GM18909 (cell line): ENCODE results near the gene EPB41L1.

Source experiments
- ATAC-seq: cut with Tn5 transposase; IDR thresholded peaks from one replicate; pipeline ENCODE4 v1.9.1; 2021; ENCODE audit warnings: mild to moderate bottlenecking; ENCODE audit not compliant: unreplicated experiment, poor library complexity

EPB41L1 gene

DNA sequence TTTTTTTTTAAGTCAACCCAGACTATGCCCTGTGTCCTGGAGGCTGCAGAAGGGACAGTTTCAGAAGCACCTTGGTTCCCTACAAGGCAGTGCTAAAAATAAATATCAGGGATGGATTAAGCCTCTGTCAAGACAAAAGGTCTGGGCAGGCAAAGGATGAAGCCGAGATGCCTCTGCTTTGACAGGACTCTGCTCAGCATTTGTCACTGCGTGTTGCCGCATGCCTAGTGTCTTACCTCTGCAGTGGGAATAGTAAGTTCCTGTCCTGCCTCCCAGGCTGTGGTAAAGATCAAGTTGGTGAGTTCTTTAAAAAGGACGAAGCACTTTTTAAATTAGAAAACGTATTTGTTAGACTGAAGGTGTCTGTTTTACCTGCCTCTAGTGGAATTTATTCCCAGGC, 96.9 kb downstream of the EPB41L1 start:
- no peak for ATAC-seq

DNA sequence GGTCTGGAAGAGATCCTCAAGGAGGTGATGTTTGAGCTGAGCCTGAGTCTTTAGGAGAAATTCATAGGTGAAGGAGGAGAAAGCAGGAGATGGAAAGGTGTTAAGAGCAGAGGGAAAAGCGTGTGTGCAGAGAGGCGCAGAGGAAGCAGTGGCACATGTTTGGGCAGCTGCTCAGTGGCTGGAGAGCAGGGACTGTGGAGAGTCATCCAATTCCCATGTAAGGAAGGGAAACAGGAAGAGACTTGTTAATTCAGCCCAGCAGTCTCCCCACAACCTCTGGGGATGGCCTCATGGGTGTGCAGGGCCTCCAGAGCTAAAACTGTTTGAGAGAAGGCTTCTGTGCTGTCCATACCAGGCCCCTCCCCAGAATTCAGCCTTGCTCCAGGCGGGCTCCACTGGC, 98.0 kb downstream of the EPB41L1 start:
- ATAC-seq, result no peak

GRCh38 chr20:36253036-36253435, 98.5 kb downstream of the EPB41L1 start:
- no peak for ATAC-seq

GRCh38 chr20:36254076-36254475, 99.5 kb downstream of the EPB41L1 start:
- no peak for ATAC-seq

- no peak for ATAC-seq
These were observed 100.9 kb downstream of the EPB41L1 start for GRCh38 chr20:36255445-36255844.

DNA sequence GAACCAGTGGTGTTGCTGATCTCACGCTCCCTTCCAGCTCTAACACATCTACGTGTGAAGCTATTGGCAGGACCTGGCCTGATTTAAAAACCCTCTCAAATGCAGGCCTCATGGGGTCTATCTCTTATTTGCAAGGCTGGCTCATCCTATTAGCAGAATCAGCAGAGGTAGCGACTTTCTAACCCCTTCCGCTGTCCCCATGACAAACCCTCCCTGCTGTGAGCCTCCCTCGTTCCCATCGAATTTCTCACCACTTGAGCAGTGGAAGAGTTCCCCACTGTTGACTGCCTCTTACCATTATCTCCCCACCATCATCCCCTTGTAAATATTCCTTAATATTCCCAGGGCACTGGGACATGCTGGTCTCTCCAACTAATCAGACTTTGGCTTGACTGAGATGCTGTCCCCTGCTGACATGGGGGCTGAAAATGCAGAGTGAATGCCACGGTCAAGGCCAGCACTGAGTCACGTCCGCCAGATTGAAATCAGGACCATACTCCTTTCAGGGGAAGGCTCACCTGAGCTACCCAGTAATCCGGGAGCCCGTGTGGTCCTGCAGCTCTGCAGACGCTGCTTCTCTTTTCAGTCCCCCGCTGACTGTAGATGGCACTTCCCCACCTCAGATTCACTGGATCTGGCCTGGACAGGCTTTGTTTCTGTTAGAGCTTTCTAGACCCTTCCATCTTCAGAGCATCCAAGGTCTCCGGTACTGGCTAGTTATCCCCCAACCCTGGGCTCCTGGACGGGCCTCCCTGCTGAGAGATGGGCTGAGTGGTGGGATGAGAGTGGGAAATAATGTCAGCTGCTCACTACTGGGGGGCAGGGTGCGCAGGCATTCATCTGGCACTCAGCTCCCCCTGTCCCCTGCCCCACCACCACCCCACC, 104.9 kb downstream of the EPB41L1 start:
- ATAC-seq, result no peak

DNA sequence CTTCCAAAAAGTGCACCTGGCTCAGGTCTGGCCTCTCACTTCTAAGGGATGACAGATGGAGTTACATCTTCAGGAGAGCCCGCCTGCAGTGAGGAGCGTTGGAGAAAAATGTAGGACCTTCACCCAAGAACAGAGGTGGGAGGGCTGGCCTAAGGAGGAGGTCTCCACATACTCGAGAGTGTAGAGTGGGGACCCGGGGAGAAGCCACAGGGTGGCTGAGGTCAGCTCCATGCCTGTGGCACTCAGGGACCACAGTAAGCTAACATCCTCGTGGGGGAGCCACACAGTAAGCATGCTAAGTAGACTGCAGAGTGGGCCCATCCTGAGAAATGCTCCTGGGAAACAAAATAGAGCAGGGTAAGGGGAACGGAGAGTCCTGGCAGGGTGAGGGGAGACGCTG, 105.8 kb downstream of the EPB41L1 start:
- ATAC-seq, result no peak

DNA sequence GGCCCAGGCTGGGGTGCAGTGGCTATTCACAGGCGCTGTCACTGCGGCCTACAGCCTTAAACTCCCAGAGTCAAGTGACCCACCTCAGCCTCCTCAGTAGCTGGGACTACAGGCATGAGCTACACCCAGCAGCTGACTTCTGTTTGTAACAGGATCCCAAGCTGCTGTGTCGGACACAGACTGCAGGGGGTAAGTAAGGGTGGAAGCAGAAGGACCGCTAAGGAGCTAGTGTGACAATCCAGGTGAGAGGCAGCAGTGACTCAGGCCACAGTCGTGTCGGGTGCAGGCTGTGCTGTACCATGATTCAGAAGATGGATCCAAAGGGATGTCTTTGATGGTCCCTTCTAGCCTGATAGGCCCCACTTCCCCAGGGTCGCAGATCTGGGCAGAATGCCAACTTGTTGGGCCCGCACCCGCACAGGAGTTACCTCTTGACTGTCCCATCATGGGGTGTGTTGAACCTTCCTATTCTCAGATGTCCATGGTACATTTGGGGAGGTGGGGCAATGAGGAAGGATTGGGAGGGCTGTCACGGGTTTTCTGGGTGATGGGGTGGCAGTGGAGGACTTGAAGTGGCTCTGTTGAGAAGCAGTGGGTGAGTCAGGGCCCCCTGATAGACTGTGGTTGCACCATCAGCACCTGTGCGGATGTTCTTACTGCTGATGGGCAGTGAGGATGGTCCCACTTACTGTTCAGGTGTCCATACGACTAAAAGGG, 107.0 kb downstream of the EPB41L1 start:
- no peak for ATAC-seq

DNA sequence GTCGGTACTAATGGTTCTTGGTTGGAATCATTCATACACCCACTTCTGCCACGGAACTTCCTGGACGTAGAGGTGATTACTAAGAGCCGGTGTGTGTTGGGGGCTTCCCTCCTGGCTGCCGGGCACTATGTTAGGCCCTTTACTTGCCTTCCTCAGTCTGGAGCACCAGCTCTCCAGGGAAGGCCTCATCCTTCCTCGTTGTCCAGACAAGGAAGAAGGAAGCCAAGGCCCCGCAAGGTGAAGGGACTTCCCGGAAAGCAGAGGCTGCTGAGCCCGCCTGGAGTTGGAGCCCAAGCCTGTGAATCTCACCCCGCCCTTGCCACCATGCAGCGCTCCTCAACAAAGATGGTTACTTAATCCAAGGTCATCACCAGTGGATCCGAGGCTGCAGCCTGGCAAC, 107.9 kb downstream of the EPB41L1 start:
- ATAC-seq, result no peak

DNA sequence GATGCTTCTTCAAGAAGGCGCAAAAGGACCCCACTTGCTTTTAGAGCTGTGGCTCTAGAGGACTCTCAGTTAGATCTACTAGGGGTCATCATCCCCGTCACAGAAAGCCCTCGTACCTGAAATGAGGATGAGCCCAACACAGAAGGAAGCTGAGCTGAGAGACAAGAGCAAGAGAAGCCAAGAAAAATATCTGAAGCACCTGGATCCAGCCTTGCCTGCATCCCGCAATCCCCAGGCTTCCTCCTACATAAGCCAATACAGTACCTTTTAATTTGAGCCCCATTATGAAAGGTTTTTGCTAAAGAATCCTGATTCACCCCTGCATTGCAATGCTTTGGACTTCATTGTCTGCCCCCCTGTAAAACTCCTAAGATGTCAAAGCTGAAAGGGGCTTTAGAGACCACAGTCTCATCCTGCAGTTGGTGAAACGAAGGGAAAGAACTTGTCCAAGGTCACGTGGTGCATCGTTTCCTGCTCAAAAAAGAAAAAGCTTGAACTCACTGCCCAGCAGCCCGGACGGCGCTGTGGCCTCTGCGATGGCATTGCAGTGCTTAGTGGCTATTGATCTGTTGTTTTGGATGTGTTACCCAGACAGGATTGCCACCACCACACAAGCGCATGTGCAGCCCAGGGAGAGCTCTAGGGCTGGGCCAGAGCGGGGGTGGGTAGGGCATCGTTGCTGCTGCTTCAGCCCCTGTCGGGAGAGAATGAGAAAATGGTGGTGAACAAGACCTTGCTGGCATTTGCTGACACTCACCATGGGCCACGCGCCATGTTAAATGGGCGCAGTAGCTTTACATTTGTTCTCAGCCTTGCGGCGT, 110.1 kb downstream of the EPB41L1 start:
- no peak for ATAC-seq

DNA sequence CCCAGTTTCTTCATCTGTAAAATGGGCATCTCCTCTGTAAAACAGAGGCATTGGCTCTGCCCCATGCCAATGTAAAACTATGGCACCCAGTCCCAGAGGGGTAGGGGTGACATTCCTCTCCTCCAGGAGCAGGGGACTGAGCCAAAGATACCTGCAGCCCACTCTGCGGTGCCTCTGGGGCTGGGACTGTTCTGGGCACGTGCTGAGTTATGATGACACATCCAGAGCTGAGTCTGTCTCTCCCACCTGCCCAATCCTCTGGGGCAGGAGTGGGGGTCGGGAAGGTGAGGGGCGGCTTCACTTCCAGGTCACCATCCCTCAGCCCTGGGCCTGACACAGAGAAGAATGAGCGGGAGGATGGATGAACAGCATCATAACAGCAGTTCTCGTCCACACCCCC, 111.6 kb downstream of the EPB41L1 start:
- no peak for ATAC-seq

DNA sequence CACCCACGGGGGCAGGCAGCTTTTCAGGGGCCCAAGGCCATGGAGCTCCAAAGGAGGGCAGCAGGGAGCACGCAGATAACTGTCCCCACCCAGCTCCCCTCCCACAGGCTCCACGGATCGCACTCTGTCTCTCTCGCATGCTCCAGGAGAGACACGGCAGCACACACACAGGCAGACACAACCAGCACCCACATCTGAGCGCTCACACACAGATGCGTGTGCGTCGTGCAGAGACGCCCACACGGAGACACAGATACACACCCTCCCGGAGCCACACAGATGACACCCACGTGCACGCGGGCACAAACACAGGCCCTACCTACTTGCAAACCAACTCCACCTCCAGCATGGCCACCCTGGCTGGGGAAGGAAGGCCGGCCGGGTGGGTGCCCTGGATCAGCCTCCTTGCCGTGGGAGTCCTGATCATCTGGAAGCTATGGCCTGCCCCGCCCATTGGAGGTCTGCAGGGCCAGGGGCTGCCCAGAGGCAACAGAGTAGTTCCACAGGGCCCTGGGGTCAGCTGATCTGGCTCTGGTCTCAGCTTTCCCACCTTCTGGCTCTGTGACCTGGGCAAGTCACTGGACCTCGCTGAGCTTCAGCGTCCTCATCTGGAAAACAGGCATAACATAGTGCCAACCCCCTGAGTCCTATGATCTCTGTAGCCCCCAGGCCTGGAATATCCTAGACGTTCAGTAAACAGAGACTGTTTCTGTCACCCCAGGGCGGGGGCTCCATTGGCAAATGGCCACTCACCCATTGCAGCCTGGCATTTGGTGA, 113.3 kb downstream of the EPB41L1 start:
- no peak for ATAC-seq

DNA sequence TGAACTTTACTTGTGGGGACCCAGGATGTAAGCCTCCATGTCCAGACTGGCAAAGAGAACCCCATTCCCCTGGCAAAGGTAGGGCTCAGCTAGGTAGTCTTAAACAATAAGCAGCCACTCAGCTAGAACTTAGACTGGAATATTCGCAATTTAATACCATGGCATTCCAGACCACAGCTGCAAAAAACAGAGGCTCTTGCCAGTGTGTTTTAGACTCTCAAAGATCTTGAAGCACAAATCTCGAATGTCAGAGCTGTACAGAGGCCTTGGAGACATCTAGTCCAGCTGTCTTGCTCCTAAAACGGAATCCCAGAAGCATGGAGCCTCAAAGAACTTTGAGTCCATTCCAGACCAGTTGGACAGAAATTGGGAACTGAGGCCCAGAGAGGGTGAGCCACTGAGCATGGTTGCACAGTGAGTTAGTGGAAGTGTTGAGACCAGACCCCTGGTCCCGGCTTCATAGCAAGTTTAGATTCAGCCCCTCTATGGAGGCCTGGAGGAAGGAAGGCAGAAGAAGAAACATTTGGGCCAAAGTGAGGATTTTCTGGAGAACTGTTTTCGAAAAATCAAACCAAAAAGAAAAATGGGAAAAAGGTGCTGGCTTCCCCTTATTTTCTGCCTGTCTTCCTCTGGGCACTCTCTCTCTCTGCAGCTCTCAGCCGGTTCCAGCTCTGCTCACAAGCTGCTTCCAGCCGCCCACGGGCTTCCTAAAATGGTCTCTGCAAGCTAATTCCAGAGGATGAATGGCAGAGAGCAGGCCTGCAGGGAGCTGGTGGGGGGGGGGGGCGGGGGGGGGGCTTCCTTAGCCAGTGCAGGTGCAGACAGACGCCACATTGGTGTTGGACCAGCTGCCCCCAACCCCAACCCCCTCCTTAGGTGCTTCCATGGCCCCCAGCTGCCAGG, 114.2 kb downstream of the EPB41L1 start:
- no peak for ATAC-seq

- ATAC-seq, result no peak
These were observed 115.0 kb downstream of the EPB41L1 start for GRCh38 chr20:36269507-36269906.

DNA sequence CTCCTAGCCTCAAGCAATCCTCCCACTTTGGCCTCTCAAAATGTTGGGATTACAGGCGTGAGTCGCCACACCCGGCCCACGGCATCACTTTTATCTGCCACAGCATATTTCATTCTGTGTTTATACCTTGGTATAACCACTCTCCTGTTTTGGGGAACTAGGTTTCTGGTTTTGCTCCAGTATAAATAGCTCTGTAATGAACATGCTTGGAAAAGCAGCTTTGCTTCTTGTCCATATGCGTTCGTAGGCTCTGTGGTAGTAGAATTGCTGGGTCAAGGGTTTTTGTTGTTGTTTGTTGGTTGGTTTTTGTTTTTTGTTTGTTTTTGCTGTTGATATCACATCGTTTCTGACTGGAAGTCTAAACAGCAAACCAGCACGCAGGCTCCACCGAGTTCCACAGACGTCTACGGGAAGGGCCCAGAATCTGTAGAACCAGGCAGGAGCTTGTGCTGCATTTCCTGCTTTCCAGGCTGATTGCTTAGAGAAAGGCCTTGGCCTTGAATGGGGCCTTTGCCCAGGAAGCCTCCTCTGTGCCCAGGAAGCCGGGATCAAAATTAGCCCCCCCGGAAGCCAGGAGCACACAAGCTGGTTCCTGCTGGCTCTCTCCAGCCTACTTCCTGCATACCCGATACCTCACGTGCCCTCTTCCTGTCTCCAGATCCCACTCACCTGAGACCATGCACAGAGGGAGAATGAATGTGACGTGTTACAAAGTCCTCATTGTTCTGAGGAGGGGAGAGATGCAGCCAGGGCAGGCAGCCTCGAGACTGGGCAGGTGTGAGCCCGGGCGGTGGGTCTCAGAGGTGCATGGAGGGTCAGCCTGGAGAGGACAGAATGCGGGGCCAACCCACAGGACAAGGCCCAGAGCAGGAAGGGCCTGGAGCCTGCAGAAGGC, 116.5 kb downstream of the EPB41L1 start:
- no peak for ATAC-seq

DNA sequence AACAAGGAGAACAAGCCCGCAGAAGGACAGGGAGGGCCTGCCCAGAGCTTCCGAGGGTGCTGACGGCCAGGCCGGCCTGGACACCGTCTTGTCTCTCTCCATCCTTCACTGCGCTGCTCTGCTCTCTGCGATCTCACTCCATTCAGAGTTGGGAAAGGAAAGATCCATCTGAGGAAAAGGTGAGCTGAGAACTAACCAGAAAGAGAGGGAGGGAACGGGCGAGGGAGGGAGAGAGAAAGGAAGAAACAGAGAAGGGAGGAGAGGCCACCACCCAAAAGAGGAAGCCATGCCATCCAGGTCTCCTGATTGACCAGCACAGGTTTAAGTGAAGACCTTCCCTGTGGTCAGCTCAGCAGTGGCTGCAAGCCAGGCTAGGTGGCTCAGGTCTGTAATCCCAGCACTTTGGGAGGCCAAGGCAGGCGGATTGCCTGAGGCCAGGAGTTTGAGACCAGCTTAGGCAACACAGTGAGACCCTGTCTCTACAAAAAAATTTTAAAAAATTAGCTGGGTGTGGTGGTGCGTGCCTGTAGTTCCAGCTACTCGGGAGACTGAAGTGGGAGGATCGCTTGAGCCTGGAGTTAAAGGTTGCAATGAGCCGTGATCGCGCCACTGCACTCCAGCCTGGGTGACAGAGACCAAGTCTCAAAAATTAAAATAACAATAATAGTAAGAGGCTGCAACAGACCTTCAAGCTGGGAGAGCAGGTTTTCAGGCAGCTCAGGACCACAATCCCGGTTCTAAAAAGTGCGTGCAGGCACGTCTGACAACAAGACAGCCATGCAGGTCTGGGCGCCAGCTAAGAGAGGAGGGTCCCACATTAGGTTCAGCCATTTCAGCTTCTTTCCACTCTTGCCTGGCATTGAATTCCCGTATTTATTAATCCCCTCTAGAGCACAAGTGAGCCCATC, 117.4 kb downstream of the EPB41L1 start:
- ATAC-seq, result no peak

GRCh38 chr20:36272547-36273220, 118.1 kb downstream of the EPB41L1 start:
- no peak for ATAC-seq
